ENCODE results near the gene EPHA1.
"Not testable (repeated sequence)": the region's sequence is repeated elsewhere in the genome, so short reads cannot be mapped to it uniquely, and the experiment has no call there.

Gene EPHA1

GRCh38 chr7:143401265-143401664 is 7.4 kb downstream of the EPHA1 start:
- DNase-seq, result no peak

- no peak for DNase-seq
Observed at GRCh38 chr7:143399642-143400041, 9.0 kb downstream of the EPHA1 start.

- no peak for DNase-seq
Observed at GRCh38 chr7:143399151-143399550, 9.5 kb downstream of the EPHA1 start.

GRCh38 chr7:143398616-143399015 is 10.0 kb downstream of the EPHA1 start:
- DNase-seq, result no peak

DNA sequence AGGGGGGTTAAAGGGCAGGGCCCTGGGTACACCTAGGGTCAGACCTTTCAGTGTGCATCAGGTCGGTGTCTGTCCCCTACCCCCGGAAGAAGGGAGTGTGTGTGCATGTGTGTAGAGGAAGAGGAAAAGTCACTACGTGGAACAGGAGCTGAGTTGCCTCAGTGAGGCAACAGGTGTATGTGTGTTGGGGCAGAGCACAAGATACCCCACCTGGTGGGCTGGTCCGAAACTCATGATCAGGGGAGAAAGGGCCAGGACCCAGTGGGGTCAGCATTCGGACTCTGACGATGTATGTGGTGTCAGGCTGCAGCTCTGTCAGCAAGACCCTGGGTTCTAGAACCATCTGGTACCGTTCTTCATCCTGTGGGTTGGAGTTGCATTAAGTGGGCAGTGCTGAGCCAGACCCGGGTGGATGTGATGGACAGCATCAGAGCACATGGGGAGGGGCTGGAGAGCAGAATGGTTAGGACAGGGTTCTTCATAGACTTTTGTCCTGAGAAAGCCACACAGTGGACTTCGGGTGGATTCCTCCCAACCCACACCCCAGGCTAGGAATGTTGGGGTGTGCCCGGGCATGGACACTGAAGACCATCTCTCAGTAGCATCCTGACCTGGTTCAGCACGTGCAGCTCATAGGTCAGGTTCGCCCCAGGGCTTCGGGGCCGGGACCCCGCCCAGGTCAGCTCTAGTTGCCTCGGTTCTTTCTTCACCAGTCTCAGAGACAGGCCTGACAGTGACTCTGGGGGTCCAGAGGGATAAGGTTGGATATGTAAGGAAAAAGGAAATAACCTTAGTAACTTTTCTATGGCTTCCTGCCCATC is 10.7 kb downstream of the EPHA1 start:
- no peak for DNase-seq

- DNase-seq, result no peak
Observed at GRCh38 chr7:143396625-143397556, 11.8 kb downstream of the EPHA1 start.

DNA sequence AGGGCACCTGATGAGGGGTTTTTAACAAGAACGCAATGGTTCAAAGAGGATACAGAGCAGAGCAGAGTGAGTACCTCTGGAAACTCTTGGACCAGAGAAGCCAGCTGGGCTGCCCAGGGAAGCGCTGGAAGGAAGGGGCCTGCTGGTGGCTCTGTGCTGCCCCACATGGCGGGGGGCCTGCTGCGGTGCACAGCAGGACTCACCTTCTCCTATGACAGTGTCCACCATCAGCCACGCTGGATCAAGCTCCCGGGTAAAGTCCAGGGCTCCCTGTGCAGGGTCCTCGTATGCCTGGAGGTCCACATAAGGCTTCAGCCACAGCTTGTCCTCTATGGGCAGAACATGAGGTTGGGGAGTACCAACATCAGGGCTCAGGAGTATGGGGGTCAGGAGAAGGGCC is 12.5 kb downstream of the EPHA1 start:
- no peak for DNase-seq

- DNase-seq, result no peak
Observed at GRCh38 chr7:143395187-143396149, 13.2 kb downstream of the EPHA1 start.

DNA sequence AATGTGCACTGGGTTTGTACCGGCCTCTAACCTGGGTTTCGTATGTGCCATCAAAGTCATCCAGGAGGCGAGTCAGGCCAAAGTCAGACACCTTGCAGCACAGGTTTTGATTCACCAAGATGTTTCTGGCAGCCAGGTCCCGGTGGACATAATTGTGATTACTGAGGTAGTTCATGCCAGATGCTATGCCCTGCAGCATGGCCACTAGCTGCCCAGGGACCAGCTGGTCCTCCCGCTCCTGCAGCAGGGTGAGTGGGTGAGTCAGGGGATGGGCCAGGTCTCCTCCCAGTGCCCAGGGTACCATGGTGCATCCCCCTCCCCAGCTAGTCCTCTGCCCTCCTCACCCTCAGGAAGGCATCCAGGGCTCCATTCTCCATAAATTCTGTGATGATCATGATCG is 13.9 kb downstream of the EPHA1 start:
- DNase-seq, result no peak

GRCh38 chr7:143394068-143394467 is 14.6 kb downstream of the EPHA1 start:
- DNase-seq, result no peak

- DNase-seq, result no peak
Observed at GRCh38 chr7:143393267-143394041, 15.2 kb downstream of the EPHA1 start.

DNA sequence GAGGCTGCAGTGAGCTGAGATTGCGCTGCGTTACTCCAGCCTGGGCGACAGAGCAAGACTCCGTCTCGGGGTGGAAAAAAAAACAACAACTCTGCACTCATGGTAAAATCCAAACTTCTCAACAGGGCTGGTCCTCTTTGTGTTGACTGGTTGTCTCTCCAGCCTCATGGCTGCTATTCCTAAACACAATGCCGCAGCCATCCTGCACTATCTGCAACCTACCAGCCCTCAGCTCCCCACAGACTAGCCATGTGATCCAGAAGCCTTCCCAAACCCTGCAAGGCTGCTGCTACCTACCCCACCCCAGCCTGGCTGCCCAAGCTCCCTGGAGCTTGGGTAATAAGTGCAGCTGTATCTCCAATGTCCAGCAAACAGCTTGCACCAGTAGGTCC is 15.8 kb downstream of the EPHA1 start:
- DNase-seq, result no peak

GRCh38 chr7:143392427-143392826 is 16.2 kb downstream of the EPHA1 start:
- DNase-seq, result not testable (repeated sequence)

GRCh38 chr7:143391462-143392404 is 16.9 kb downstream of the EPHA1 start:
- no peak for DNase-seq

DNA sequence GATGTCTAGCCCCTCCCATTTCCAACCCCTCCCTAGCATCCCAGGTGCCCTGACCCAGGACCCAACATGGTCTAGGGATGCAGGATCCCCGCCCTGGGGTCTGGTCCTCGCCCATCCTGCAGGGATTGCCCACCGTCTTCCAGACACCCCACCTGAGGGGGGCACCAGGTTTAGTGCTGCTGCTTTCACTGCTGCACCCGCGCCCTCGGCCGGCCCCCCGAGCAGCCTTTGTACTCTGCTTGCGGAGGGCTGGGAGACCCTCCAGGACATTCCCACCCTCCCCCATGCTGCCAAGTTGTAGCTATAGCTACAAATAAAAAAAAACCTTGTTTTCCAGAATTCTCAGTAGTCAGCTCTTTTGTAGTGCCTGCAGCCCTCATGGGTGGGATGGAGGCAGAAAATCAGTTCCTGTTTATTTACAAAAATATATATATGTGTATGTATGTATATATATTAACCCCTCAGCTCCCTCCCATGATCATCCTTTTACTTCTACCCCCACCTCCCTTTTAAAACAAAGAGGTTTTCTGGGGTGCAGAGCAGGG is 17.8 kb downstream of the EPHA1 start:
- DNase-seq, result no peak

- no peak for DNase-seq
Observed at GRCh38 chr7:143390104-143390772, 18.4 kb downstream of the EPHA1 start.

DNA sequence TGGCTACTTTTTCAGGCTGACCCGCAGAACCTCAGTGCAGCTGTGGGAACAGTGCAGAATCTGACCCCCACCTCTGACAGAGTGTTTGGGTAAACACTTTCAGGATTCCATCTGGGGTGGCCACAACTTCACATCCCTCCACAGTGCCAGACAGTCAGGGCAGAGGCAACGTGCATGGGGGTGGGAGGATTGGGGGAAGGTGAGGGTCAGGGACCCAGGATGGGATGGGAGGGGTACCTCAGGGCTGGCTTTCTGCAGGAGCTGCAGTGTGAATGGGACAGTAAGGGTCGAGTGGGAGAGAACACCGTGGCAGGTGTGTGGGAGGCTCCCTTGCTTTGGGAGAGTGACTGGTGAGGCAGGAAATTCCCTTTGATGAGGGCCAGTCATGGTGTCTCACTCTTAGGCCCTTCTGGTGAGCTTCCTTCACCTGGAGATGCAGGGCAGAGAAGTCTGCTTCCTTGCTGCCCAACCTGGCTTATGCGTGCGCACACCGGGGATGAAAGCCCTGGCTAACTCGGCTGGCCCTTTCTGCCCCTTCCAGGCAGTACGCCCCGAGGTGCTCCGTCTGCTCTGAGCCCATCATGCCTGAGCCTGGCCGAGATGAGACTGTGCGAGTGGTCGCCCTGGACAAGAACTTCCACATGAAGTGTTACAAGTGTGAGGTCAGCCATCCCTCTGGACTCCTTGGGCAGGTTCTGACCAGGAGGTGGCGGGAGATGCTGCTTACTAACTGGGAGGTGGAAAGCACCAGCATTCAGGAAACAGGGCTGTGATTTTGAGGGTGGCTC is 19.1 kb downstream of the EPHA1 start:
- no peak for DNase-seq

- DNase-seq, result no peak
Observed at GRCh38 chr7:143388491-143389101, 20.1 kb downstream of the EPHA1 start.

- no peak for DNase-seq
Observed at GRCh38 chr7:143388051-143388450, 20.6 kb downstream of the EPHA1 start.

Measured in NCI-H2081 treated with DMSO at 0.1 percent for 48 hours (cell line).